MCF 10A (cell line): Measurements from ENCODE around the gene NECAB3. TPM values are rescaled to one million over a fixed set of nuclear protein-coding genes. Genes with fewer than 3 reads are reported as not detected.

Experiments
- BruUV-seq: library from RNA; stranded (reverse); fragments of 400-500 nt; replicated peaks from 2 replicates; lab custom pipeline; 2021; lab: Mats Ljungman, UMichigan
- CTCF ChIA-PET: fragments of 300-600 bp; sonication (Branson Sonifier 250); formaldehyde crosslinking; extraction: SDS; loops from one replicate; lab custom pipeline; 2021; ENCODE audit warnings: antibody characterized with exemption, inconsistent platforms; lab: Yijun Ruan, JAX
- POLR2A ChIA-PET: fragments of 300-600, 350-650 bp; sonication (Branson Sonifier 250); formaldehyde crosslinking; extraction: SDS; loops from one replicate; lab custom pipeline; 2020; ENCODE audit warnings: antibody characterized with exemption, inconsistent platforms; lab: Yijun Ruan, JAX
- DNase-seq: peaks from one replicate; pipeline ENCODE4 v3.0.0-alpha.2; 2018; ENCODE audit not compliant: unreplicated experiment
- H3K27ac Mint-ChIP-seq: one replicate; pipeline ENCODE4 v1.8.0; 2022; ENCODE audit warnings: mild to moderate bottlenecking, low read depth, mixed read lengths; ENCODE audit not compliant: unreplicated experiment
- H3K27me3 Mint-ChIP-seq: one replicate; pipeline ENCODE4 v1.8.0; 2022; ENCODE audit warnings: mixed read lengths; ENCODE audit not compliant: insufficient read depth, unreplicated experiment
- H3K36me3 Mint-ChIP-seq: one replicate; pipeline ENCODE4 v1.8.0; 2022; ENCODE audit warnings: mild to moderate bottlenecking, moderate library complexity, mixed read lengths; ENCODE audit not compliant: insufficient read depth, unreplicated experiment
- H3K4me1 Mint-ChIP-seq: one replicate; pipeline ENCODE4 v1.8.0; 2022; ENCODE audit warnings: mixed read lengths; ENCODE audit not compliant: insufficient read depth, unreplicated experiment
- H3K4me3 Mint-ChIP-seq: one replicate; pipeline ENCODE4 v1.8.0; 2022; ENCODE audit warnings: mild to moderate bottlenecking, moderate library complexity, mixed read lengths; ENCODE audit not compliant: unreplicated experiment
- H3K9me3 Mint-ChIP-seq: one replicate; pipeline ENCODE4 v1.8.0; 2022; ENCODE audit warnings: mixed read lengths; ENCODE audit not compliant: unreplicated experiment
- intact Hi-C: fragments of 100-400 bp; cut with micrococcal nuclease; formaldehyde crosslinking; loops from 2 replicates; pipeline ENCODE4 v1.14.1; 2022
- total RNA-seq: library from RNA; stranded (reverse); gene quantifications from 2 replicates; pipeline ENCODE4 v1.2.3, GENCODE V29; 2022
- TF ChIP-seq, protein P1 (sequence below): fragments of 200-600 bp; IDR thresholded peaks from one replicate; pipeline ENCODE4 v1.8.0; 2022; ENCODE audit warnings: antibody characterized with exemption, mild to moderate bottlenecking; ENCODE audit not compliant: unreplicated experiment

The NECAB3 gene
- total RNA-seq, 1 experiment from 2014 or later, result 15.1 TPM

DNA sequence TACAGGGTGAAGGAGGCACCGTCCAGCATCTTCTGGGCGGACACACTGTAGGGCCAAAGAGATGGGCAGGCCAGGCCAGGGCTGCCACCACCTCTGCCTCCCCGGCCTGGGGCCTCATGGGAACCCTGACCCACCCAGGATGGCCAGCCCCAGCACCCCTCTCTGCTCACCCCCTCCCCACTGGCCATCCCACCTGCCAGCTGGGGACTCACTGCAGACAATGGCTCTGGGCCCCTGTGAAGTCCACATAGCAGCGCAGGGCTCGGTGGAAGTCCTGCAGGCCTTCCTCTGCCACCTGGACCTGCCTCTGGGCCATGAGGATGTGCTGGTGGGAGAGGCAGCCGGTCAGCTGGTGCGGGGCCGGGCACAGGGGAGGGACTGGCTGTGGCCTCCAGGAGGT is 15.7 kb downstream of the NECAB3 start:
- H3K9me3 Mint-ChIP-seq, result no peaks in the 10 kb centered on the region
- H3K4me1 Mint-ChIP-seq, result no peaks in the 10 kb centered on the region
- ChIA-PET POLR2A (no interaction called here), CTCF (no interaction called here)
- intact Hi-C loops, result no loop called here
- no TSS peak for BruUV-seq
- no peak for DNase-seq
- no peak overlapping the region for H3K4me3 Mint-ChIP-seq
- peaks cover 14% of the 10 kb centered on the region for H3K36me3 Mint-ChIP-seq
- H3K27ac Mint-ChIP-seq, result no peak overlapping the region
- TF ChIP-seq, protein P1, sequence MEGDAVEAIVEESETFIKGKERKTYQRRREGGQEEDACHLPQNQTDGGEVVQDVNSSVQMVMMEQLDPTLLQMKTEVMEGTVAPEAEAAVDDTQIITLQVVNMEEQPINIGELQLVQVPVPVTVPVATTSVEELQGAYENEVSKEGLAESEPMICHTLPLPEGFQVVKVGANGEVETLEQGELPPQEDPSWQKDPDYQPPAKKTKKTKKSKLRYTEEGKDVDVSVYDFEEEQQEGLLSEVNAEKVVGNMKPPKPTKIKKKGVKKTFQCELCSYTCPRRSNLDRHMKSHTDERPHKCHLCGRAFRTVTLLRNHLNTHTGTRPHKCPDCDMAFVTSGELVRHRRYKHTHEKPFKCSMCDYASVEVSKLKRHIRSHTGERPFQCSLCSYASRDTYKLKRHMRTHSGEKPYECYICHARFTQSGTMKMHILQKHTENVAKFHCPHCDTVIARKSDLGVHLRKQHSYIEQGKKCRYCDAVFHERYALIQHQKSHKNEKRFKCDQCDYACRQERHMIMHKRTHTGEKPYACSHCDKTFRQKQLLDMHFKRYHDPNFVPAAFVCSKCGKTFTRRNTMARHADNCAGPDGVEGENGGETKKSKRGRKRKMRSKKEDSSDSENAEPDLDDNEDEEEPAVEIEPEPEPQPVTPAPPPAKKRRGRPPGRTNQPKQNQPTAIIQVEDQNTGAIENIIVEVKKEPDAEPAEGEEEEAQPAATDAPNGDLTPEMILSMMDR, result no peak
- no peaks in the 10 kb centered on the region for H3K27me3 Mint-ChIP-seq

DNA sequence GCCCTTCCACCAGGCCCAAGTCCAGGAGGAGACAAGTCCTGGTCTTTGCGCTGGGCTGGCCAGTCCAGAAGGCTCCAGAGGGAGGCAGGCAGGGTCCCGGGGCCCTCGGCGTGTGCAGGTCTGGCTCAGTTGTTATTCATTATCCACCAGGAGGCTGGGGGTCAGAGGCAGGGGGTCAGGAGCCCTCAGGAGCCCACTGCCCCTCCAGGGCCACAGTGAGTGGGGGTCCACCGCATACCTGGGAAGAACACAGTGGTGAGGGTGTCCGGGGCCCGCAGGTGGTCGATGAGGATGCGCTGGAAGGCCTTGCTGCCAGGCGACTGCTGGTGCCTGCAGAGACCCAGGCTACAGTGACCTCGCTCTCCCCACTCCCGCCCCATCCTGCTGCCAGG is 16.5 kb downstream of the NECAB3 start:
- Mint-ChIP-seq H3K36me3 (peaks cover 14% of the 10 kb centered on the region), H3K9me3 (no peaks in the 10 kb centered on the region), H3K4me1 (no peaks in the 10 kb centered on the region), H3K27me3 (no peaks in the 10 kb centered on the region), H3K4me3 (no peak overlapping the region), H3K27ac (no peak overlapping the region)
- POLR2A ChIA-PET, result no interaction called here
- CTCF ChIA-PET, result no interaction called here
- TF ChIP-seq, protein P1, result no peak
- intact Hi-C loops, result no loop called here
- no TSS peak for BruUV-seq
- DNase-seq, result no peak

DNA sequence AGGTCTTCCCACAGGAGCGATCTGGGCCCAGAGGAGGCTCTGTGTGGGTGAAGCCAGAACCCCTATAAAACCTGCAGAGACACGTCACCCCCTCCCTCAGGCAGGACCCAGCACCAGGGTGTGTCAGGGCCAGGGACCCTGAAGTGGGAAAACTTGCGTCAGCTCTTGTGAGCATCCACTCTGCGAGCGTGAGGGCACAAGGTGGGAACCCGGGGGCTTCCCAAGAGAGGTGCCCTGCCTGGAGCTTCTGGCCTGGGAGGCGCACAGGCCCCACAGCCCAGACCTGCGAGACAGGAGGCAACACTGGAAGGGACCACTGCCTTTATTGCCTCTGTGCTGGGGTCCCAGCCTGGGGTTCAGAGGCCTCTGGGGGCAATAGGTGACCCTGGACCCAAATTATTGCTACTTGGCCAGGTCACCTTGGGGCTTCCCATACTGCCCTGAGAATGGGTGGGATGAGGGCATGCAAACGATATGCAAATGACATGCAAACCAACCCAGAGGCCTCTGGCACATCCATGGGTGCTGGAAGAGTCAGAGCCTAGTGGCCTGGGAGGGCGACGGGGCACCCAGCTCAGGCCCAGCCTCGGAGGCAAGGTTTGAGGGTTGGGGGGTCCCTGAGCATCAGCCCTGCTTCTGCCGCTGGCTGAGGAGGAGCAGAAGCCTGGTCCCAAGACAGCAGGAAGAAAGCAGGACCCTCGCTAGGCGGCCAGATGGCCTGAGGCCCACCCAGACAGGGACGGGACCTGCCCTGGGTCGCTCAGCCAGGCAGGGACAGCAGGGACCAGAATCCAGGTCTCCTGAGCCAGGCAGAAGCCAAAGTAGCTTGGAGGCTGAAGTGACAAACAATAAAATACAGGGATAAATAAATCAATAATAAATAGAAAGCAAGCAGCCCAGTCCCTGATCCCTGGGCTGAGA is 17.2 kb downstream of the NECAB3 start:
- no TSS peak for BruUV-seq
- H3K4me1 Mint-ChIP-seq, result no peaks in the 10 kb centered on the region
- no peaks in the 10 kb centered on the region for H3K9me3 Mint-ChIP-seq
- DNase-seq, result no peak
- H3K27ac Mint-ChIP-seq, result no peak overlapping the region
- no peaks in the 10 kb centered on the region for H3K27me3 Mint-ChIP-seq
- no peak overlapping the region for H3K4me3 Mint-ChIP-seq
- ChIA-PET POLR2A (interaction anchor here (0.7 to 1.3 kb wide), 3 partner anchors 9 to 12 kb away, joined by 3 read pairs; no protein-coding TSS in a partner anchor), CTCF (no interaction called here)
- intact Hi-C loops, result no loop called here
- peaks cover 14% of the 10 kb centered on the region for H3K36me3 Mint-ChIP-seq
- TF ChIP-seq, protein P1, result no peak

DNA sequence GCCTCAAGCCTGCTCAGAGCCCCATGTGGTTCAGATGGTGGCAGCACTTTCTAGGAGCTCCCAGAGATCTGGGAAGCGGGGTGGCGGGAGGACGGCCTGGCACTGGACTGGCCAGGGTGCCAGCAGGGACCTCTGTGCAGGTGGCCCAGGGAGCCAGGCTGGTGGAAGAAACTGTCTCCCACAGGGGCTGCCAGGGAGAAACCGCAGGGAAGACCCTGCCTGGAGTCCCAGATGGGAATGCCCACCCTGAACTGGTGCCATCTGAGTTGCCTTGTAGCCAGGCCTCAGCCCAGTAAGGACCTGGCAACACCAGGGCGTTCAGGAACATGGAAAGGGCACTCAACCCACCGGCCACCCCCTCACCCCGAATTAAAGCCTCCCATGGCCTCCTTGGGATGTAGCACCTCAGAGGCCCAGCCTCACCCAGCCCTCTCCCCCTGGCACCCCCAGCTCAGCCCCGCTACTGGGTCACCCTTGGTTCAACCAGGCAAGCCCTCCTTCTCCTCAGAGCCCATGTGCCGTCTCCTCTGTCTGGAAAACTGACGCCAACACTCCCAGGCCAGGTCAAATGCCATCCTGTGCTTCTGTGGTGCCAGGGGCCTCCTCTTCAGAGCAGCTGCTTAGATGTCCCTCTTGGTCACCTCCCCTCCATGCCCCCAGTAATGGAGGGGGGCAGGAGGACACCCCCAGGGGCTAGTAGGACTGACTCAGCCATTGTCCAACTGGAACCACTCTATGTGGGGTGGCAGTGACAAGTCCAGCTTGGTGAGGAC is 18.0 kb downstream of the NECAB3 start:
- Mint-ChIP-seq H3K4me3 (no peak overlapping the region), H3K9me3 (no peaks in the 10 kb centered on the region), H3K36me3 (peaks cover 14% of the 10 kb centered on the region), H3K27ac (no peak overlapping the region), H3K4me1 (no peaks in the 10 kb centered on the region), H3K27me3 (no peaks in the 10 kb centered on the region)
- BruUV-seq, result no TSS peak
- intact Hi-C loops, result no loop called here
- TF ChIP-seq, protein P1, result no peak
- POLR2A ChIA-PET, result interaction anchor here (0.7 to 1.3 kb wide), 3 partner anchors 9 to 12 kb away, joined by 3 read pairs; no protein-coding TSS in a partner anchor
- no peak for DNase-seq
- CTCF ChIA-PET, result interaction anchor here (0.6 to 3.4 kb wide), 2 partner anchors 199 to 1536 kb away, joined by 3 to 15 read pairs; no protein-coding TSS in a partner anchor
